Breast epithelium (tissue), 3 donors: ENCODE measurements around the gene CYP26B1.

Experiments
- POLR2A ChIP-seq: fragments of 450-650 bp; IDR thresholded peaks from one replicate; pipeline ENCODE4 v1.6.1; 2016; ENCODE audit warnings: antibody characterized with exemption, mild to moderate bottlenecking, moderate library complexity
- POLR2AphosphoS5 ChIP-seq, 3 donors: sonication (generic); formaldehyde crosslinking; IDR thresholded peaks; one replicate each; pipeline ENCODE4 v1.6.1; 2017; ENCODE audit warnings: antibody characterized with exemption in 3 of 3
- TF ChIP-seq, protein P1 (sequence below), 3 donors: fragments of 450-650 bp; IDR thresholded peaks; one replicate each; pipeline ENCODE4 v1.5.1; 2016 to 2017; ENCODE audit warnings: antibody characterized with exemption in 3 of 3, mild to moderate bottlenecking in 3 of 3, moderate library complexity in 3 of 3

DNA sequence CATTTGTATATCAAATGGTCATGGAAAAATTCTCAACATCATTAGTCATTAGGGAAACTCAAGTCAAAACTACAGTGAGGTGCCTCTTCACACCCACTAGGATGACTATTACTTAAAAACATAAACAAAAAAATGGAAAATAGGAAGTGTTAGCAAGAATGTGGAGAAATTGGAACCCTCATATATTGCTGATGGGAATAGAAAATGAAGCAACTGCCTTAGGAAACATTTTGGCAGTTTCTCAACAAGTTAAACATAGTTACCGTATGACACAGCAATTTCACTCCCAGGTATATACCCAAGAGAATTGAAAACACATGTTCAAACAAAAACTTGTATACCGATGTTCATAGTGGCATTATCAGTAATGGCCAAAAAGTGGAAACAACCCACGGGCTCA, 18.1 kb upstream of the CYP26B1 start:
- TF ChIP-seq, protein P1, sequence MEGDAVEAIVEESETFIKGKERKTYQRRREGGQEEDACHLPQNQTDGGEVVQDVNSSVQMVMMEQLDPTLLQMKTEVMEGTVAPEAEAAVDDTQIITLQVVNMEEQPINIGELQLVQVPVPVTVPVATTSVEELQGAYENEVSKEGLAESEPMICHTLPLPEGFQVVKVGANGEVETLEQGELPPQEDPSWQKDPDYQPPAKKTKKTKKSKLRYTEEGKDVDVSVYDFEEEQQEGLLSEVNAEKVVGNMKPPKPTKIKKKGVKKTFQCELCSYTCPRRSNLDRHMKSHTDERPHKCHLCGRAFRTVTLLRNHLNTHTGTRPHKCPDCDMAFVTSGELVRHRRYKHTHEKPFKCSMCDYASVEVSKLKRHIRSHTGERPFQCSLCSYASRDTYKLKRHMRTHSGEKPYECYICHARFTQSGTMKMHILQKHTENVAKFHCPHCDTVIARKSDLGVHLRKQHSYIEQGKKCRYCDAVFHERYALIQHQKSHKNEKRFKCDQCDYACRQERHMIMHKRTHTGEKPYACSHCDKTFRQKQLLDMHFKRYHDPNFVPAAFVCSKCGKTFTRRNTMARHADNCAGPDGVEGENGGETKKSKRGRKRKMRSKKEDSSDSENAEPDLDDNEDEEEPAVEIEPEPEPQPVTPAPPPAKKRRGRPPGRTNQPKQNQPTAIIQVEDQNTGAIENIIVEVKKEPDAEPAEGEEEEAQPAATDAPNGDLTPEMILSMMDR (IDR thresholded peaks at IDR 0.05) = no peak
- TF ChIP-seq POLR2A = no peak
- TF ChIP-seq POLR2AphosphoS5 (IDR thresholded peaks at IDR 0.05) = no peak
